Gastrocnemius medialis (tissue), 4 donors: ENCODE data around the gene ZNF438.

Experiments
- POLR2A ChIP-seq, 2 donors: fragments of 450-650 bp; IDR thresholded peaks; one replicate each; pipeline ENCODE4 v1.6.1; 2017; ENCODE audit warnings: antibody characterized with exemption in 2 of 2, mild to moderate bottlenecking in 2 of 2, moderate library complexity in 2 of 2
- TF ChIP-seq, protein P1 (sequence below), 5 experiments: fragments of 450-650 bp in 3 of 5; fragments of 200-600 bp in 2 of 5; sonication (generic) in 2 of 5; IDR thresholded peaks in 4 of 5; conservative IDR thresholded peaks in 1 of 5; 1 replicate in 4 of 5; 2 replicates in 1 of 5; pipeline ENCODE4 v1.5.1; 2016 to 2019; ENCODE audit warnings: antibody characterized with exemption in 5 of 5, mild to moderate bottlenecking in 3 of 5, moderate library complexity in 3 of 5

DNA sequence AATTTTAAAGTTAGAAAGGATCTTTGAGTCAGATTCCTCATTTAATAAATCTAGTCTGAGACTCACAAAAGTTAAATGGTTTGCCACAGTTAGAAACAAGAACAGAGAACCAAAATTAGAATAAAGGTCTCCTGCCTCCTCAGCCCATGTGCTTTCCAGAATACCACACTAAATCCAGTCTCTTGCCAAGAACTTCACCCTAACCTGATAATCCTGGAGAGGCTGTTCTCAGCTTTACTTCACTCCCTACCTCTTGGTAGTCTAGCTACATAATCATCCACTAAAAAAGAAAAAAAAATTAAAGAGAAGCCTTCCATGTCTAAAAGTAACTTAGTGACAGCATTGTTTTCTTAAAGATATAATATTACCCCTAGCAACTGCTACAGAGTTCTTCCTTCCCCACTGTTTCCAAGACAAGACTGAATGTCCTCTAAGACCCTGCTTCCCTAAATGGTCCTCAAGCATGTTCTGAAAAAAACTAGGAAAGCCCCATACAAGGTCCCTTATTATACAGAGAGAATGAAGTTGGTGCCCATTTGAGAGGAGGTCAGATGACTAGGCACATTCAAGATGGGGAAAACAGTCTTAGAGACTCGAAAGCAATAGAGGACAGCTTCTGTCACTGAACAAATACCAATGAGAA is 56.8 kb downstream of the ZNF438 start:
- TF ChIP-seq, protein P1, sequence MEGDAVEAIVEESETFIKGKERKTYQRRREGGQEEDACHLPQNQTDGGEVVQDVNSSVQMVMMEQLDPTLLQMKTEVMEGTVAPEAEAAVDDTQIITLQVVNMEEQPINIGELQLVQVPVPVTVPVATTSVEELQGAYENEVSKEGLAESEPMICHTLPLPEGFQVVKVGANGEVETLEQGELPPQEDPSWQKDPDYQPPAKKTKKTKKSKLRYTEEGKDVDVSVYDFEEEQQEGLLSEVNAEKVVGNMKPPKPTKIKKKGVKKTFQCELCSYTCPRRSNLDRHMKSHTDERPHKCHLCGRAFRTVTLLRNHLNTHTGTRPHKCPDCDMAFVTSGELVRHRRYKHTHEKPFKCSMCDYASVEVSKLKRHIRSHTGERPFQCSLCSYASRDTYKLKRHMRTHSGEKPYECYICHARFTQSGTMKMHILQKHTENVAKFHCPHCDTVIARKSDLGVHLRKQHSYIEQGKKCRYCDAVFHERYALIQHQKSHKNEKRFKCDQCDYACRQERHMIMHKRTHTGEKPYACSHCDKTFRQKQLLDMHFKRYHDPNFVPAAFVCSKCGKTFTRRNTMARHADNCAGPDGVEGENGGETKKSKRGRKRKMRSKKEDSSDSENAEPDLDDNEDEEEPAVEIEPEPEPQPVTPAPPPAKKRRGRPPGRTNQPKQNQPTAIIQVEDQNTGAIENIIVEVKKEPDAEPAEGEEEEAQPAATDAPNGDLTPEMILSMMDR (IDR thresholded peaks at IDR 0.05 in 4 of 5, conservative IDR thresholded peaks at IDR 0.05 in 1 of 5), result no peak
- no peak for TF ChIP-seq POLR2A (IDR thresholded peaks at IDR 0.05)
